ENCODE results near the gene RNU7-1. TPM values are rescaled to one million over a fixed set of nuclear protein-coding genes. Genes with fewer than 3 reads are reported as not detected.

The RNU7-1 gene
- total and polyA plus RNA-seq, 2 donors (not counting 1 experiment from before 2014, with no cell fraction given) = not detected

- H3K9me3 Mint-ChIP-seq (ENCODE audit: insufficient read depth) = no peaks in the 10 kb centered on the region
- H2AFZ ChIP-seq (ENCODE audit: insufficient read depth, low read depth, low read length, poor library complexity, severe bottlenecking) = no peak overlapping the region
- peaks cover 0 to 54% of the 10 kb centered on the region in 2 experiments for H3K36me3 ChIP-seq (replicated peaks in 1 of 2; ENCODE audit: control extremely low read depth in 1 of 2, control insufficient read depth in 1 of 2, extremely low read depth in 1 of 2, insufficient read depth in 2 of 2, low read length in 1 of 2)
- peak overlapping the region; percentile 95 for H3K9ac ChIP-seq (ENCODE audit: low read length)
- peak overlapping the region; percentile 98 for H3K27ac Mint-ChIP-seq
- ATAC-seq (ENCODE audit: low read depth) (no peak), DNase-seq (peak; percentile 30)
- H3K9me3 ChIP-seq (ENCODE audit: control extremely low read depth in 1 of 3, control insufficient read depth in 2 of 3, insufficient read depth in 1 of 3, low read length in 2 of 3) = no peaks in the 10 kb centered on the region
- peak overlapping the region; percentile 84 to 99 for H3K27ac ChIP-seq (ENCODE audit: low read length in 2 of 2)
- intact Hi-C loops (cut with micrococcal nuclease) = no loop called here
- peaks cover 58% of the 10 kb centered on the region for H4K20me1 ChIP-seq (ENCODE audit: control insufficient read depth, insufficient read depth, low read length, poor library complexity, severe bottlenecking)
- 9% methylated on average over 18 of the region's 22 CpGs for WGBS (ENCODE audit: insufficient coverage)
- ChIA-PET POLR2A (interaction anchor here (0.6 to 18.5 kb wide), 7 partner anchors 6 to 156 kb away, joined by 3 to 662 read pairs (median 5); partner anchors contain the start of genes C12orf57, PTPN6, RNU7-1 and TPI1), CTCF (interaction anchor here (1.5 to 16.6 kb wide), 5 partner anchors 8 to 80 kb away, joined by 3 to 944 read pairs (median 9); partner anchors contain the start of genes C12orf57, RNU7-1 and SPSB2)
- peak overlapping the region; percentile 88 to 98 (median 92) for H3K4me3 ChIP-seq (ENCODE audit: control extremely low read depth in 1 of 5, extremely low read depth in 1 of 5, insufficient read depth in 1 of 5, low read depth in 2 of 5, low read length in 4 of 5)
- peaks cover 71 to 76% of the 10 kb centered on the region in 2 donors for H3K4me1 ChIP-seq (ENCODE audit: control insufficient read depth in 2 of 2, insufficient read depth in 2 of 2, low read length in 2 of 2)
- peak overlapping the region; percentile 92 for H3K4me2 ChIP-seq (replicated peaks; ENCODE audit: low read depth, low read length, poor library complexity, severe bottlenecking)
- TF ChIP-seq EZH2 (IDR thresholded peaks at IDR 0.05; ENCODE audit: borderline replicate concordance, insufficient read depth, low read depth, low read length, poor library complexity, severe bottlenecking) (no peak), CTCF (IDR thresholded peaks at IDR 0.05) (no peak)
- no peaks in the 10 kb centered on the region for H3K27me3 ChIP-seq (replicated peaks in 1 of 4; ENCODE audit: control extremely low read depth in 1 of 4, control insufficient read depth in 3 of 4, insufficient read depth in 4 of 4, low read length in 3 of 4)
- H3K27me3 Mint-ChIP-seq = no peaks in the 10 kb centered on the region
- peak overlapping the region; percentile 98 for H3K4me3 Mint-ChIP-seq
- peaks cover 87% of the 10 kb centered on the region for H3K4me1 Mint-ChIP-seq
- peaks cover 79% of the 10 kb centered on the region for H3K79me2 ChIP-seq (ENCODE audit: control insufficient read depth, insufficient read depth, low read length)
These were observed 8.7 kb downstream of the RNU7-1 start for GRCh38 chr12:6952121-6952862.

Data from B cell (primary cell).